Stimulated activated CD4-positive, alpha-beta T cell treated with anti-CD3 and anti-CD28 coated beads, Interleukin-2, amount 100 ng/mL, for 48 hours (primary cell): ENCODE data around the gene ZC3H6.
"Not testable (repeated sequence)": the region's sequence is repeated elsewhere in the genome, so short reads cannot be mapped to it uniquely, and the experiment has no call there.

Source experiments
- DNase-seq, 2 donors: peaks; one replicate each; pipeline ENCODE4 v3.0.0-alpha.2; 2020

ZC3H6 gene

GRCh38 chr2:112340475-112341267, 65.3 kb downstream of the ZC3H6 start:
- DNase-seq: no peak

- no peak for DNase-seq
These were observed 66.7 kb downstream of the ZC3H6 start for GRCh38 chr2:112342067-112342550.

DNA sequence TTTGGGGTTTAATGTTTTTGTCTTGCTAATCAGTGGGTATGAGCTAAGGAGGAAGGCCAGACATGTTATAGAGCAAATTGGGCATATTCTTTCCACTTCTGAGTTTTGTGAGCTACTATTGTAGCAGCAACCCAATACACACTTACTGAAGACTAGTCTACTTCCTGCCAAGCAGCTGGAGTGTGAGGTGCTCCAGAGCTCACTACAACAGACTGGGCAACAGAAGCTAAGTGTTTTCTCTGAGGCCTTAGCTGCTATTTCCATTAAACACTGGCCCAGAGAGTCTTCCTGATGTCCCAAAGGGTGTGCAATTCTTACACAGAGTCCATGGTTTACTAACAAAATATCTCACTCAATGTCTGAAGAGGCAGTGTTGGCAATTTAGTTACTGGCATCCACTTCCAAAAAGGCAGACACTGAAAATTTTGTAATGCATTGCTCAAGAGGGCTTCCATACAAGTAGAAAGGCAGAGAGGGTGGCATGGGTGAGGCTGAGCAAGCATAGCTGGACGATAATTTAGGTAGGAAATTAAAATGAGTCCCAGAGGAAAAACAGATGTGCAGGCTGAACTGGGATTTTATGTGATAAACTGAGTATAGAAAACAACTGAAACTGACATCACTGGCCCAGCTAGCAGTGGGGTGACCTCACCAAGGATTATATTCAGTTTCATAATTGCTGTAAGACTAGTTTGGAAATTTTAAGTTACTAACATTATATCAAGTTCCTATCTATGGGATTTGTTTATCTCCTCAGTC, 68.6 kb downstream of the ZC3H6 start:
- no peak for DNase-seq

GRCh38 chr2:112345030-112346027, 69.9 kb downstream of the ZC3H6 start:
- no peak for DNase-seq

- DNase-seq: not testable (repeated sequence)
These were observed 76.9 kb downstream of the ZC3H6 start for GRCh38 chr2:112352292-112352691.

DNA sequence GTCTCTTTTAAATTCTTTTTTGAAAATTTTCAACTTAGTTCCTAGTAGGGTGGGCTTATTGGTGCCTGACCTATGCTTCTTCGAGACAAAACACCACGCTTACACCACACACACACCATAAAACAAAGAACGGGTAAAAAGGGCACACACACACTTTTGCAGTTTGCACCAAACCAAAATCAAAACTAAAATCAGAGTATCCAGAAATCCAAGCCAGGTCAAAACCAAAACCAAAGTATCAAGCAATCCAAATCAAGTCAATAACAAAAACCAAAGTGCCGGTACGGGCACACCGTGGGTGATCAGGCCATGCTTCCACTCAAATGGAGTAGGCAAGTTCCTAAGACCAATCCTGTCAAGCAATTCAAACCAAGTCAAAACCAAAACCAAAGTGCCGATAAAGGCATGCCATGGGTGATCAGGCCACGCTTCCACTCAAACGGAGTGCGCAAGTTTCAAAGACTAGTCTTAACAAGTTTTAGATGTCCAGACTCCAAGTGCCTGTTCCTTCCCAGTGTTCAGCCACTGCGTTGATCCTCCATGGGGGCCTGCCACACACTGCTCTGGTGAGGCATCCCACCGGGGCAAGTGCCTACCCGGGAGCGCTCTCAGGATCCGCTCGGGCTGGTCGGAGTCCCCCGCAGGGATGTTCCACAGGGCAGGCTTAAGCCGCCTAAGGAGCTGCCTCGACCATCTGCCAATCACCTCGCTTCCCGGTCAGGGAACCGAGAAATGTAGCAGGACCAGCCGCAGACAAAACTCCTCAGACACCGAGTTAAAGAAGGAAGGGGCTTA, 77.6 kb downstream of the ZC3H6 start:
- DNase-seq: not testable (repeated sequence)

GRCh38 chr2:112354335-112354734, 78.9 kb downstream of the ZC3H6 start:
- DNase-seq: not testable (repeated sequence)

- DNase-seq: not testable (repeated sequence)
These were observed 84.7 kb downstream of the ZC3H6 start for GRCh38 chr2:112360055-112360454.
